ENCODE results near the gene BAD.
A peak's percentile ranks its signal among the peaks of the same experiment; 100 is the strongest.

GRCh38 chr11:64268893-64269539 lies 15.4 kb downstream of the BAD start:
- TF ChIP-seq POLR2A (IDR thresholded peaks at IDR 0.05) (no peak), CTCF (IDR thresholded peaks at IDR 0.05) (peak in 1 of 12 donors; percentile 12)

All from heart left ventricle (tissue), 13 donors.